HEK293 (cell line): ENCODE data around the gene ANP32A.

Source experiments
- GLIS1 ChIP-seq: fragments of 450-650 bp; formaldehyde crosslinking; IDR thresholded peaks from 2 replicates; pipeline ENCODE4 v1.5.1; 2016; ENCODE audit warnings: missing biosample characterization, missing genetic modification characterization
- INSM2 ChIP-seq: fragments of 450-650 bp; formaldehyde crosslinking; IDR thresholded peaks from 2 replicates; pipeline ENCODE4 v1.5.1; 2016; ENCODE audit warnings: missing biosample characterization, missing genetic modification characterization
- SP7 ChIP-seq: fragments of 450-650 bp; formaldehyde crosslinking; IDR thresholded peaks from 2 replicates; pipeline ENCODE4 v1.5.1; 2016; ENCODE audit warnings: missing biosample characterization, missing genetic modification characterization
- YY1 ChIP-seq: fragments of 450-650 bp; formaldehyde crosslinking; IDR thresholded peaks from 2 replicates; pipeline ENCODE4 v1.5.1; 2018; ENCODE audit warnings: missing biosample characterization, missing genetic modification characterization
- ZBTB1 ChIP-seq: fragments of 450-650 bp; formaldehyde crosslinking; IDR thresholded peaks from 2 replicates; pipeline ENCODE4 v1.5.1; 2016; ENCODE audit warnings: missing biosample characterization, missing genetic modification characterization
- ZBTB20 ChIP-seq: fragments of 450-650 bp; formaldehyde crosslinking; IDR thresholded peaks from 2 replicates; pipeline ENCODE4 v1.5.1; 2016; ENCODE audit warnings: missing biosample characterization, missing genetic modification characterization
- ZBTB49 ChIP-seq: fragments of 450-650 bp; formaldehyde crosslinking; IDR thresholded peaks from 2 replicates; pipeline ENCODE4 v1.5.1; 2016; ENCODE audit warnings: missing biosample characterization, missing genetic modification characterization, low read depth
- ZBTB6 ChIP-seq: fragments of 450-650 bp; formaldehyde crosslinking; IDR thresholded peaks from 2 replicates; pipeline ENCODE4 v1.5.1; 2017; ENCODE audit warnings: missing biosample characterization, missing genetic modification characterization
- ZNF121 ChIP-seq: fragments of 450-650 bp; formaldehyde crosslinking; IDR thresholded peaks from 2 replicates; pipeline ENCODE4 v1.5.1; 2016; ENCODE audit warnings: missing biosample characterization, missing genetic modification characterization
- ZNF18 ChIP-seq: fragments of 450-650 bp; formaldehyde crosslinking; IDR thresholded peaks from 2 replicates; pipeline ENCODE4 v1.5.1; 2016; ENCODE audit warnings: missing biosample characterization, missing genetic modification characterization
- ZNF19 ChIP-seq: fragments of 450-650 bp; formaldehyde crosslinking; IDR thresholded peaks from 2 replicates; pipeline ENCODE4; 2016; ENCODE audit warnings: missing biosample characterization, missing genetic modification characterization, low read depth
- ZNF223 ChIP-seq: fragments of 450-650 bp; formaldehyde crosslinking; IDR thresholded peaks from 2 replicates; pipeline ENCODE4 v1.5.1; 2016; ENCODE audit warnings: missing biosample characterization, missing genetic modification characterization
- ZNF239 ChIP-seq: fragments of 450-650 bp; formaldehyde crosslinking; IDR thresholded peaks from 2 replicates; pipeline ENCODE4 v1.5.1; 2016; ENCODE audit warnings: missing biosample characterization, missing genetic modification characterization
- ZNF280C ChIP-seq: fragments of 450-650 bp; formaldehyde crosslinking; IDR thresholded peaks from 2 replicates; pipeline ENCODE4 v1.5.1; 2016; ENCODE audit warnings: missing biosample characterization, missing genetic modification characterization
- ZNF37A ChIP-seq: fragments of 450-650 bp; IDR thresholded peaks from 2 replicates; pipeline ENCODE4 v1.5.1; 2018; ENCODE audit warnings: missing biosample characterization, missing genetic modification characterization
- ZNF416 ChIP-seq: fragments of 450-650 bp; formaldehyde crosslinking; IDR thresholded peaks from 2 replicates; pipeline ENCODE4 v1.5.1; 2016; ENCODE audit warnings: missing biosample characterization, missing genetic modification characterization
- ZNF433 ChIP-seq: fragments of 450-650 bp; formaldehyde crosslinking; IDR thresholded peaks from 2 replicates; pipeline ENCODE4 v1.5.1; 2016; ENCODE audit warnings: missing biosample characterization, missing genetic modification characterization, low read depth
- ZNF449 ChIP-seq: fragments of 450-650 bp; formaldehyde crosslinking; IDR thresholded peaks from 2 replicates; pipeline ENCODE4 v1.5.1; 2017; ENCODE audit warnings: missing biosample characterization, mild to moderate bottlenecking, missing genetic modification characterization, moderate library complexity
- ZNF521 ChIP-seq: fragments of 450-650 bp; formaldehyde crosslinking; IDR thresholded peaks from 2 replicates; pipeline ENCODE4 v1.5.1; 2017; ENCODE audit warnings: missing biosample characterization, mild to moderate bottlenecking, missing genetic modification characterization
- ZNF560 ChIP-seq: fragments of 450-650 bp; formaldehyde crosslinking; IDR thresholded peaks from 2 replicates; pipeline ENCODE4 v1.5.1; 2017; ENCODE audit warnings: missing biosample characterization, missing genetic modification characterization, borderline replicate concordance
- ZNF580 ChIP-seq: fragments of 450-650 bp; formaldehyde crosslinking; IDR thresholded peaks from 2 replicates; pipeline ENCODE4 v1.5.1; 2016; ENCODE audit warnings: missing biosample characterization, missing genetic modification characterization
- ZNF596 ChIP-seq: fragments of 450-650 bp; IDR thresholded peaks from 2 replicates; pipeline ENCODE4 v1.5.0; 2018; ENCODE audit warnings: missing biosample characterization, mild to moderate bottlenecking, missing genetic modification characterization, moderate library complexity
- ZNF639 ChIP-seq: fragments of 450-650 bp; formaldehyde crosslinking; IDR thresholded peaks from 2 replicates; pipeline ENCODE4 v1.5.1; 2016; ENCODE audit warnings: missing biosample characterization, missing genetic modification characterization
- ZNF654 ChIP-seq: fragments of 450-650 bp; formaldehyde crosslinking; IDR thresholded peaks from 2 replicates; pipeline ENCODE4 v1.5.1; 2016; ENCODE audit warnings: low read depth, missing biosample characterization, missing genetic modification characterization
- ZNF658 ChIP-seq: fragments of 450-650 bp; formaldehyde crosslinking; IDR thresholded peaks from 2 replicates; pipeline ENCODE4; 2016; ENCODE audit warnings: missing biosample characterization, missing genetic modification characterization
- ZNF677 ChIP-seq: fragments of 450-650 bp; IDR thresholded peaks from 2 replicates; pipeline ENCODE4 v1.5.0; 2018; ENCODE audit warnings: missing biosample characterization, mild to moderate bottlenecking, missing genetic modification characterization, moderate library complexity
- ZSCAN30 ChIP-seq: fragments of 450-650 bp; IDR thresholded peaks from 2 replicates; pipeline ENCODE4 v1.5.1; 2018; ENCODE audit warnings: missing biosample characterization, mild to moderate bottlenecking, missing genetic modification characterization, moderate library complexity

The ANP32A gene

GRCh38 chr15:68843425-68844311, 23.0 kb upstream of the ANP32A start (continued):
- TF ChIP-seq INSM2: no peak
- no peak for TF ChIP-seq ZBTB1
- TF ChIP-seq ZBTB6 (tag by site-specific recombination): no peak
- 0 out of 2 replicates have a peak, but pooled peaks have one; percentile 21 for TF ChIP-seq ZSCAN30 (tag by site-specific recombination)
- no peak for TF ChIP-seq ZNF223 (tag by site-specific recombination)
- peak; percentile 75 for TF ChIP-seq ZBTB20
- no peak for TF ChIP-seq SP7 (tag by site-specific recombination)
- TF ChIP-seq ZNF416 (tag by site-specific recombination): no peak
- no peak for TF ChIP-seq ZNF639 (tag by site-specific recombination)
- TF ChIP-seq GLIS1 (tag by site-specific recombination): peak; percentile 40
- no peak for TF ChIP-seq ZNF121 (tag by site-specific recombination)
- no peak for TF ChIP-seq ZNF521
- no peak for TF ChIP-seq ZBTB49 (tag by site-specific recombination)
- no peak for TF ChIP-seq ZNF677
- TF ChIP-seq ZNF19 (tag by site-specific recombination): no peak
- no peak for TF ChIP-seq ZNF658
- no peak for TF ChIP-seq ZNF280C (tag by site-specific recombination)
- TF ChIP-seq YY1 (tag by site-specific recombination): no peak
- TF ChIP-seq ZNF596 (tag by site-specific recombination): no peak
- 0 out of 2 replicates have a peak, but pooled peaks have one; percentile 43 for TF ChIP-seq ZNF580 (tag by site-specific recombination)
- no peak for TF ChIP-seq ZNF654 (tag by site-specific recombination)
- no peak for TF ChIP-seq ZNF449 (tag by site-specific recombination)
- no peak for TF ChIP-seq ZNF433 (tag by site-specific recombination)
- TF ChIP-seq ZNF239: no peak
- TF ChIP-seq ZNF18: 0 out of 2 replicates have a peak, but pooled peaks have one; percentile 41
- no peak for TF ChIP-seq ZNF560 (tag by site-specific recombination)
- TF ChIP-seq ZNF37A (tag by site-specific recombination): no peak
